HCT116 (cell line): ENCODE data around the gene GABBR1. TPM values are rescaled to one million over a fixed set of nuclear protein-coding genes. Genes with fewer than 3 reads are reported as not detected.

Experiments
- ATAC-seq: fragments of 200-7000 bp; cut with Tn5 transposase; 2 replicates; pipeline ENCODE4 v1.9.1; 2020; ENCODE audit warnings: mild to moderate bottlenecking, moderate library complexity
- BruUV-seq: library from RNA; stranded (reverse); fragments of 400-500 nt; replicated peaks from 2 replicates; lab custom pipeline; 2021; lab: Mats Ljungman, UMichigan
- CTCF ChIA-PET: fragments of 300-600 bp; sonication (Branson Sonifier 250); formaldehyde crosslinking; loops from one replicate; lab custom pipeline; 2021; ENCODE audit warnings: antibody characterized with exemption; lab: Charles Lee
- POLR2A ChIA-PET: fragments of 300-600, 350-600 bp; sonication (Branson Sonifier 250); formaldehyde crosslinking; loops from one replicate; lab custom pipeline; 2021; ENCODE audit warnings: antibody characterized with exemption; lab: Charles Lee
- RAD21 ChIA-PET, 2 experiments: fragments of 300-600 bp; sonication (Branson Sonifier 250); formaldehyde crosslinking; loops; one replicate each; lab custom pipeline; 2023; ENCODE audit warnings: low total read pairs in 2 of 2; ENCODE audit not compliant: uncharacterized antibody in 2 of 2, unreplicated experiment in 2 of 2, low non-redundant PET in 1 of 2; lab: Charles Lee
- DNase-seq: peaks from one replicate; pipeline ENCODE4 v3.0.0-alpha.2; 2010; ENCODE audit warnings: low read depth, low spot score
- H2AFZ ChIP-seq: fragments of 200-600 bp; shearing (Covaris generic), sonication (generic); 2 replicates; pipeline ENCODE4 v1.6.1; 2017; ENCODE audit warnings: low read depth, mixed run types, mixed read lengths, antibody characterized with exemption, low read length; ENCODE audit not compliant: poor library complexity, severe bottlenecking
- H3K27ac ChIP-seq: 2 replicates; pipeline ENCODE4 v1.5.1; 2012; ENCODE audit warnings: low read depth, low read length
- H3K27me3 ChIP-seq: fragments of 200-600 bp; sonication (generic); 2 replicates; pipeline ENCODE4 v1.6.1; 2016; ENCODE audit warnings: mixed run types, low read length, mixed read lengths; ENCODE audit not compliant: insufficient read depth
- H3K36me3 ChIP-seq, 2 experiments: fragments of 200-500 bp in 1 of 2; fragments of 200-600 bp in 1 of 2; sonication (Bioruptor generic) in 1 of 2; sonication (generic) in 1 of 2; 2 replicates each; pipeline versions ENCODE4 v1.5.1 to v1.6.1; 2014 to 2016; ENCODE audit warnings: low read length in 2 of 2, inconsistent platforms in 1 of 2, mixed read lengths in 1 of 2, mixed run types in 1 of 2; ENCODE audit not compliant: insufficient read depth in 2 of 2, control insufficient read depth in 1 of 2
- H3K4me1 ChIP-seq, 2 experiments: fragments of 200-600 bp in 1 of 2; sonication (generic) in 1 of 2; 2 replicates each; pipeline versions ENCODE4 v1.5.1 to v1.6.1; 2012 to 2017; ENCODE audit warnings: low read length in 2 of 2, inconsistent platforms in 1 of 2, mild to moderate bottlenecking in 1 of 2, mixed read lengths in 1 of 2, mixed run types in 1 of 2, moderate library complexity in 1 of 2; ENCODE audit not compliant: insufficient read depth in 2 of 2, control insufficient read depth in 1 of 2
- H3K4me2 ChIP-seq: fragments of 200-600 bp; sonication (generic); 2 replicates; pipeline ENCODE4 v1.6.1; 2017; ENCODE audit warnings: mixed run types, low read length, mixed read lengths
- H3K4me3 ChIP-seq, 2 experiments: fragments of 200-600 bp in 1 of 2; sonication (generic) in 1 of 2; replicated peaks in 1 of 2; 2 replicates each; pipeline ENCODE4 v1.5.1; 2011 to 2016; ENCODE audit warnings: low read length in 2 of 2, control low read depth in 1 of 2, low read depth in 1 of 2, mild to moderate bottlenecking in 1 of 2, mixed read lengths in 1 of 2, mixed run types in 1 of 2
- H3K79me2 ChIP-seq: fragments of 200-600 bp; sonication (generic); 2 replicates; pipeline ENCODE4 v1.6.1; 2017; ENCODE audit warnings: mild to moderate bottlenecking, mixed run types, low read length, moderate library complexity, mixed read lengths; ENCODE audit not compliant: insufficient read depth
- H3K9ac ChIP-seq: fragments of 200-600 bp; sonication (generic); 2 replicates; pipeline ENCODE4 v1.6.1; 2016; ENCODE audit warnings: low read length, mixed read lengths
- H3K9me2 ChIP-seq: fragments of 200-600 bp; sonication (generic), shearing (Covaris generic); 2 replicates; pipeline ENCODE4 v1.6.1; 2017; ENCODE audit warnings: mixed run types, mild to moderate bottlenecking, moderate library complexity; ENCODE audit not compliant: insufficient read depth
- H3K9me3 ChIP-seq, 2 experiments: fragments of 200-500 bp in 1 of 2; fragments of 200-600 bp in 1 of 2; sonication (Bioruptor generic) in 1 of 2; sonication (generic) in 1 of 2; 2 replicates each; pipeline ENCODE4 v1.6.1; 2014 to 2017; ENCODE audit warnings: low read length in 2 of 2, mixed read lengths in 2 of 2, inconsistent platforms in 1 of 2, low read depth in 1 of 2, mild to moderate bottlenecking in 1 of 2, mixed run types in 1 of 2, moderate library complexity in 1 of 2; ENCODE audit not compliant: control insufficient read depth in 1 of 2, insufficient read depth in 1 of 2
- H4K20me1 ChIP-seq: fragments of 200-600 bp; sonication (generic), shearing (Covaris generic); 2 replicates; pipeline ENCODE4 v1.6.1; 2017; ENCODE audit warnings: mixed run types, mild to moderate bottlenecking, moderate library complexity; ENCODE audit not compliant: insufficient read depth
- EGR1 ChIP-seq: IDR thresholded peaks from 2 replicates; pipeline ENCODE4 v1.6.1; 2012; ENCODE audit warnings: low read depth
- ELF1 ChIP-seq: IDR thresholded peaks from 2 replicates; pipeline ENCODE4 v1.6.1; 2012; ENCODE audit warnings: low read depth, borderline replicate concordance
- EZH2 ChIP-seq: fragments of 200-600 bp; sonication (generic); IDR thresholded peaks from 2 replicates; pipeline ENCODE4 v1.6.1; 2017; ENCODE audit warnings: antibody characterized with exemption, mixed run types
- POLR2AphosphoS5 ChIP-seq: IDR thresholded peaks from 2 replicates; pipeline ENCODE4 v1.6.1; 2011; ENCODE audit warnings: mild to moderate bottlenecking, low read depth, low read length, moderate library complexity
- RAD21 ChIP-seq: IDR thresholded peaks from 2 replicates; pipeline ENCODE4 v1.6.1; 2012; ENCODE audit warnings: low read depth, mild to moderate bottlenecking
- SIN3A ChIP-seq: IDR thresholded peaks from 2 replicates; pipeline ENCODE4 v1.6.1; 2012; ENCODE audit warnings: low read depth
- SP1 ChIP-seq: IDR thresholded peaks from 2 replicates; pipeline ENCODE4 v1.6.1; 2012; ENCODE audit warnings: low read depth
- SRF ChIP-seq: IDR thresholded peaks from 2 replicates; pipeline ENCODE4 v1.6.1; 2012; ENCODE audit warnings: low read depth
- intact Hi-C: fragments of 100-400 bp; cut with micrococcal nuclease; formaldehyde crosslinking; loops from 2 replicates; pipeline ENCODE4 v1.10.0; 2022
- total RNA-seq: library from RNA; stranded (reverse); gene quantifications from one replicate; pipeline ENCODE4 v1.2.1, GENCODE V29; 2021; ENCODE audit not compliant: unreplicated experiment
- TF ChIP-seq, protein P1 (sequence below), 3 experiments: fragments of 200-600 bp in 1 of 3; sonication (generic) in 1 of 3; IDR thresholded peaks in 2 of 3; conservative IDR thresholded peaks in 1 of 3; 2 replicates each; pipeline ENCODE4 v1.5.1; 2012 to 2017; ENCODE audit warnings: low read depth in 2 of 3, low read length in 2 of 3, antibody characterized with exemption in 1 of 3, borderline replicate concordance in 1 of 3, control low read depth in 1 of 3, mild to moderate bottlenecking in 1 of 3, mixed read lengths in 1 of 3, mixed run types in 1 of 3, moderate library complexity in 1 of 3; ENCODE audit not compliant: insufficient read depth in 1 of 3

The GABBR1 gene
- total RNA-seq, 1 experiment from 2014 or later, result 43.4 TPM

DNA sequence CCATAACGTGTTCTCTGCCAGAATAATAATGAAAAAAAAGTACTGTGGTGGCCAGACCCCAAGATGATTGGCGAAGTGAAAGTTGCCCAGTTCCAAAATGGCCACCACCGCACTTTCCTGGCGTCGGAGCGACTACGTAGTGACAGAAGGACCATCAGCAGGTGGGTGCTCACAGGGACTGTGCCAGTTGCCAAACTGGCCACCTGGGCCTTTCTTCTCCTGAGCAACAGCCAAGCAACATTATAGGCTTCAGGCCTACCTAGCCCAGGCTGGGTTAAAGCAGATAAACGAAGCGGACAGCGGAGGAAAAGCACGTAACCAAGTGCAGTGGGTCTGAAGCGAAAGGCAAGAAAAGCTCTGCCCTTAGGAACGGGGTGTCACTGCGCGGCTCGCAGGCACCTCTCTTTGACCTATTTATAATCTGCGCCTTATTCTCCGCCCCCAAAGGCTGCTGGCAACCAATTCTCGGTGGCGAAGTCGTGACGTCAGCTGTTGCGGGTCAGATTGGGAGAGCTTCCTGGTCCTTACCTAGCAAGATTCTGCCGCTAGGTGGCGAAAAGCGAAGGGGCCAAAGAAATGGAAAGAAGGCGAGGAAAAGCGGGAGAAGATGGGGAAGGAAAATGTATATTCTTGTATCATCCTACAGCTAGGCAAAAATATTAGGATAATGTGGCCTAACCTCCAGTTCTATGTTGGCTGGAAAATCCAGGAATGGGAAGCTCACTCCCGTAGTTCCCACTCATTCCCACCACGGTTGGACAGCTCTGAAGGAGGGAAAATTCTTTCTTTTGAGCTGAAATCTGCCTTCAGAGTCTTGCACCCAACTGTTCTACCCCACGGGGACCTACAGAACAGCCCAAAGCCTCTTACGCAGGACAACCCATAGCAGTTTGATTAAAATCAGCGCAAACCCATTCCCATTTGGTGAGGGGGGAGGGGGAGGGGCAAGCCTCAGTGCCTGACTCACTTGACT is 17.0 kb upstream of the GABBR1 start (continued):
- TF ChIP-seq POLR2AphosphoS5 (peak; percentile 97), EGR1 (no peak), SRF (no peak), SP1 (no peak), ELF1 (no peak; the same call in 1 of the 2 replicates), SIN3A (peak; percentile 43; the same call in 1 of the 2 replicates), EZH2 (no peak)

DNA sequence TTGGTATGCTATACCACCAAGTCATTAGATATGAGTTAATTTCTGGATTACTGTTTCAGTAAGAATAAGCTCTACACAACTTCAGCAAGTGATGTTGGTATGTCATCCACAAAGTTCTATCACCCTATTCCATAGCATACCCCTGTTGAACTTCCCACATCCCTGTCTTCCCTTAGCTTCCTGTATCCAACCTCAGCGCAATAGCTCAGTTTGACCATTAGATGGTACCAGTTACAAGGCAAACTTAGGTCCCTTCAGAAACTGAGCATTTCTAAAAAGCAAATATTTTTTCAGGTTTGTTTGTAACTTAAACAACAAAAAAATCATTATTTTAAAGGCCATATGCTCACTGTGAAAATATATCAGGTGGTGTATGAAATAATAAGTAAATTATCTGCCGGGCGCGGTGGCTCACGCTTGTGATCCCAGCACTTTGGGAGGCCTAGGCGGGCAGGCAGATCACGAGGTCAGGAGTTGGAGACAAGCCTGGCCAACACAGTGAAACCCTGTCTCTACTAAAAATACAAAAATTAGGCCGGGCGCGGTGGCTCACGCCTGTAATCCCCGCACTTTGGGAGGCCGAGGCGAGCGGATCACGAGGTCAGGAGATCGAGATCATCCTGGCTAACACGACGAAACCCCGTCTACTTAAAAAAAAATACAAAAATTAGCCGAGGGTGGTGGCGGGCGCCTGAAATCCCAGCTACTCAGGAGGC is 15.1 kb upstream of the GABBR1 start:
- Histone ChIP-seq H3K27me3 (no peaks in the 10 kb centered on the region), H3K9me2 (no peaks in the 10 kb centered on the region), H3K4me1 (peaks cover 6 to 15% of the 10 kb centered on the region in 2 experiments; a peak in 3 of 4 replicates), H3K9ac (no peak overlapping the region), H3K27ac (no peak overlapping the region), H3K4me2 (no peak overlapping the region), H4K20me1 (no peaks in the 10 kb centered on the region), H3K9me3 (no peaks in the 10 kb centered on the region), H3K36me3 (no peaks in the 10 kb centered on the region), H3K4me3 (no peak overlapping the region), H3K79me2 (no peaks in the 10 kb centered on the region), H2AFZ (peak overlapping the region; percentile 91)
- BruUV-seq, result no TSS peak
- TF ChIP-seq, protein P1, sequence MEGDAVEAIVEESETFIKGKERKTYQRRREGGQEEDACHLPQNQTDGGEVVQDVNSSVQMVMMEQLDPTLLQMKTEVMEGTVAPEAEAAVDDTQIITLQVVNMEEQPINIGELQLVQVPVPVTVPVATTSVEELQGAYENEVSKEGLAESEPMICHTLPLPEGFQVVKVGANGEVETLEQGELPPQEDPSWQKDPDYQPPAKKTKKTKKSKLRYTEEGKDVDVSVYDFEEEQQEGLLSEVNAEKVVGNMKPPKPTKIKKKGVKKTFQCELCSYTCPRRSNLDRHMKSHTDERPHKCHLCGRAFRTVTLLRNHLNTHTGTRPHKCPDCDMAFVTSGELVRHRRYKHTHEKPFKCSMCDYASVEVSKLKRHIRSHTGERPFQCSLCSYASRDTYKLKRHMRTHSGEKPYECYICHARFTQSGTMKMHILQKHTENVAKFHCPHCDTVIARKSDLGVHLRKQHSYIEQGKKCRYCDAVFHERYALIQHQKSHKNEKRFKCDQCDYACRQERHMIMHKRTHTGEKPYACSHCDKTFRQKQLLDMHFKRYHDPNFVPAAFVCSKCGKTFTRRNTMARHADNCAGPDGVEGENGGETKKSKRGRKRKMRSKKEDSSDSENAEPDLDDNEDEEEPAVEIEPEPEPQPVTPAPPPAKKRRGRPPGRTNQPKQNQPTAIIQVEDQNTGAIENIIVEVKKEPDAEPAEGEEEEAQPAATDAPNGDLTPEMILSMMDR (IDR thresholded peaks at IDR 0.05 in 2 of 3, conservative IDR thresholded peaks at IDR 0.05 in 1 of 3; ENCODE audit: borderline replicate concordance in 1 of 3, insufficient read depth in 1 of 3, low read depth in 2 of 3, low read length in 2 of 3), result peak; percentile 76 to 82 (median 80)
- TF ChIP-seq RAD21 (peak; percentile 83), EGR1 (no peak), SP1 (no peak)
- intact Hi-C loops, result loop anchor here (2.0 kb wide), 2 partner anchors 49 to 187 kb away; no protein-coding TSS in a partner anchor
- peak; percentile 48 for DNase-seq
- ChIA-PET RAD21 (interaction anchor here (0.9 to 1.0 kb wide), 2 partner anchors 48 to 49 kb away, joined by 5 to 8 read pairs; no protein-coding TSS in a partner anchor), CTCF (interaction anchor here (0.7 to 5.1 kb wide), 12 partner anchors 9 to 272 kb away, joined by 3 to 96 read pairs (median 4); partner anchors contain the start of gene GABBR1), POLR2A (interaction anchor here (0.8 to 1.3 kb wide), 2 partner anchors 15 to 48 kb away, joined by 3 to 6 read pairs; partner anchors contain the start of gene GABBR1)
- peak; percentile 37 for ATAC-seq
